HL-60 (cell line): ENCODE results near the gene SPIRE2.
"Not testable (repeated sequence)": the region's sequence is repeated elsewhere in the genome, so short reads cannot be mapped to it uniquely, and the experiment has no call there.

Experiments used
- DNase-seq, 2 experiments: peaks; one replicate each; pipeline ENCODE4 v3.0.0-alpha.2; 2010 to 2020; ENCODE audit warnings: low read depth in 1 of 2, low spot score in 1 of 2
- H3K27ac ChIP-seq: fragments of 250-450 bp; sonication (Bioruptor Pico); replicated peaks from 2 replicates; pipeline ENCODE4 v1.5.1; 2020; ENCODE audit warnings: mild to moderate bottlenecking, moderate library complexity
- H3K27me3 ChIP-seq: fragments of 250-450 bp; sonication (Bioruptor Pico); 2 replicates; pipeline ENCODE4 v1.5.1; 2021; ENCODE audit warnings: mild to moderate bottlenecking, moderate library complexity; ENCODE audit not compliant: insufficient read depth, poor library complexity, severe bottlenecking
- H3K4me3 ChIP-seq: replicated peaks from 2 replicates; pipeline ENCODE4 v1.5.1; 2011; ENCODE audit warnings: mild to moderate bottlenecking, control low read depth, low read length; ENCODE audit not compliant: insufficient read depth
- CTCF ChIP-seq: IDR thresholded peaks from one replicate; pipeline ENCODE4 v1.5.1; 2011; ENCODE audit warnings: low read length, control low read depth, inconsistent platforms; ENCODE audit not compliant: insufficient read depth
- GABPA ChIP-seq: IDR thresholded peaks from 2 replicates; pipeline ENCODE4 v1.6.1; 2012; ENCODE audit warnings: low read depth
- POLR2AphosphoS5 ChIP-seq: IDR thresholded peaks from 2 replicates; pipeline ENCODE4 v1.6.1; 2012; ENCODE audit warnings: low read depth
- REST ChIP-seq: IDR thresholded peaks from 2 replicates; pipeline ENCODE4 v1.6.1; 2012; ENCODE audit warnings: low read depth; ENCODE audit not compliant: insufficient replicate concordance
- SPI1 ChIP-seq: IDR thresholded peaks from 2 replicates; pipeline ENCODE4 v1.6.1; 2012; ENCODE audit warnings: low read depth, mild to moderate bottlenecking, borderline replicate concordance

Gene SPIRE2

GRCh38 chr16:89912143-89912542, 83.9 kb downstream of the SPIRE2 start:
- H3K27ac ChIP-seq: no peak overlapping the region
- no peak for DNase-seq
- H3K27me3 ChIP-seq: no peaks in the 10 kb centered on the region
- TF ChIP-seq REST (no peak), GABPA (no peak), SPI1 (no peak), CTCF (no peak), POLR2AphosphoS5 (no peak)
- no peak overlapping the region for H3K4me3 ChIP-seq

GRCh38 chr16:89912627-89913026, 84.4 kb downstream of the SPIRE2 start:
- Histone ChIP-seq H3K27me3 (no peaks in the 10 kb centered on the region), H3K27ac (no peak overlapping the region), H3K4me3 (no peak overlapping the region)
- no peak for TF ChIP-seq POLR2AphosphoS5
- no peak for TF ChIP-seq GABPA
- no peak for TF ChIP-seq REST
- TF ChIP-seq SPI1: no peak
- TF ChIP-seq CTCF: no peak
- DNase-seq: no peak

- no peak overlapping the region for H3K4me3 ChIP-seq
- no peak for DNase-seq
- TF ChIP-seq CTCF (no peak), REST (no peak), POLR2AphosphoS5 (no peak), GABPA (no peak), SPI1 (no peak)
- H3K27ac ChIP-seq: no peak overlapping the region
- no peaks in the 10 kb centered on the region for H3K27me3 ChIP-seq
These were observed 85.4 kb downstream of the SPIRE2 start for GRCh38 chr16:89913408-89914387.

- H3K27me3 ChIP-seq, H3K27ac ChIP-seq, DNase-seq, H3K4me3 ChIP-seq: not testable (repeated sequence)
These were observed 86.5 kb downstream of the SPIRE2 start for GRCh38 chr16:89914642-89915285.
